Measurements from ENCODE around the gene B4GALT1.

DNA sequence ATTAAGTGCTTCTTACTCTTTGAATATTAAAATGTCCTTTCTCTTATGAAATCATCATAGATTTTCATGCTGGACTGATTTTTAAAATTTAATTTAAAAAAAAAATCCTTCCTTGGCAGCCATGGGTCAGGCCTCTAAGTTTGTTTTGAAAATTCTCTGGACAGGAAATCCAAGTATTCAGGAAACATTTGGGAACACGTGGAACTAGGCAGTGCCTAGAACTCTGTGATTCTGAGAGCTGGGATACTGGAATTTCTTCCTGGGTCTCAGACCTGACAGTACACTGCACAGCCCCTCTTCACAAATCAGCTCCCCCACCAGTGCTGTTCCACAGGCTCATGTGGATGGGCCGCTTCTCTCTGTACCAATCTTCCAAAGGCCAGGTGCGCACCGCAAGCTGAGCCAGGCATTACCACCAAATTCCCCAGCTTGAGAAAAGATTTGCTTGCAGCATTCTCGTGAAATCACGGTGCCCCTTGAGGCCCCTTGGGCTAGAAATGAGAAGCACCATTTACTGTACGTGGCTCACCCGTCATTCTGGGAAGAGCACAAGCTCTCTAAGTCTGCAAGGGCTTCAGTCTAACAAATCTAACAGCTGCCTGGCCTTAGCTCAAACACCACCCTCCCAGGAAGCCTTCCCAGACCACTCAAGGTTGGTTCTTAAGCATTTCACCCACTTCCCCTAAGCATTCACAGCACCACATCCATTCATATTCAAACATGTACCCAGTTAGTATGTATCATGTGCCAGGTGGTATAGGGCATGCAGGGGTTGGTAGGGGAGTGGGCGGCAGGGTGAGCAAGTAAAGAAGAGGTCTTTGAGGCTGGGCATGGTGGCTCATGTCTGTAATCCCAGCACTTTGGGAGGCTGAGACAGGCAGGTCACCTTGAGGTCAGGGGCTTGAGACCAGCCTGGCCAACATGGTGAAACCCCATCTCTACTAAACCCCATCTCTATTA, 26.5 kb downstream of the B4GALT1 start:
- TF ChIP-seq, protein P1, sequence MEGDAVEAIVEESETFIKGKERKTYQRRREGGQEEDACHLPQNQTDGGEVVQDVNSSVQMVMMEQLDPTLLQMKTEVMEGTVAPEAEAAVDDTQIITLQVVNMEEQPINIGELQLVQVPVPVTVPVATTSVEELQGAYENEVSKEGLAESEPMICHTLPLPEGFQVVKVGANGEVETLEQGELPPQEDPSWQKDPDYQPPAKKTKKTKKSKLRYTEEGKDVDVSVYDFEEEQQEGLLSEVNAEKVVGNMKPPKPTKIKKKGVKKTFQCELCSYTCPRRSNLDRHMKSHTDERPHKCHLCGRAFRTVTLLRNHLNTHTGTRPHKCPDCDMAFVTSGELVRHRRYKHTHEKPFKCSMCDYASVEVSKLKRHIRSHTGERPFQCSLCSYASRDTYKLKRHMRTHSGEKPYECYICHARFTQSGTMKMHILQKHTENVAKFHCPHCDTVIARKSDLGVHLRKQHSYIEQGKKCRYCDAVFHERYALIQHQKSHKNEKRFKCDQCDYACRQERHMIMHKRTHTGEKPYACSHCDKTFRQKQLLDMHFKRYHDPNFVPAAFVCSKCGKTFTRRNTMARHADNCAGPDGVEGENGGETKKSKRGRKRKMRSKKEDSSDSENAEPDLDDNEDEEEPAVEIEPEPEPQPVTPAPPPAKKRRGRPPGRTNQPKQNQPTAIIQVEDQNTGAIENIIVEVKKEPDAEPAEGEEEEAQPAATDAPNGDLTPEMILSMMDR (IDR thresholded peaks at IDR 0.05), result no peak
- no peak for TF ChIP-seq POLR2A (IDR thresholded peaks at IDR 0.05)

Data from uterus (tissue), 2 donors.